Glutamatergic neuron (in vitro differentiated cells): ENCODE data around the gene GABBR1. TPM values are rescaled to one million over a fixed set of nuclear protein-coding genes. Genes with fewer than 3 reads are reported as not detected.

ENCODE experiments used
- DNase-seq: peaks from one replicate; pipeline ENCODE4 v3.0.0; 2022
- H3K27ac Mint-ChIP-seq: one replicate; pipeline ENCODE4 v1.8.0; 2020; ENCODE audit warnings: mild to moderate bottlenecking, mixed read lengths, inconsistent platforms; ENCODE audit not compliant: unreplicated experiment
- H3K27me3 Mint-ChIP-seq: one replicate; pipeline ENCODE4 v1.8.0; 2020; ENCODE audit warnings: mild to moderate bottlenecking, moderate library complexity, mixed read lengths, inconsistent platforms; ENCODE audit not compliant: unreplicated experiment
- H3K36me3 Mint-ChIP-seq: one replicate; pipeline ENCODE4 v1.8.0; 2020; ENCODE audit warnings: mild to moderate bottlenecking, mixed read lengths, inconsistent platforms; ENCODE audit not compliant: unreplicated experiment
- H3K4me1 Mint-ChIP-seq: one replicate; pipeline ENCODE4 v1.8.0; 2020; ENCODE audit warnings: mild to moderate bottlenecking, low read depth, mixed read lengths, inconsistent platforms; ENCODE audit not compliant: unreplicated experiment
- H3K4me3 Mint-ChIP-seq: one replicate; pipeline ENCODE4 v1.8.0; 2020; ENCODE audit warnings: mild to moderate bottlenecking, mixed read lengths, inconsistent platforms; ENCODE audit not compliant: unreplicated experiment
- H3K9me3 Mint-ChIP-seq: one replicate; pipeline ENCODE4 v1.8.0; 2020; ENCODE audit warnings: mild to moderate bottlenecking, moderate library complexity, mixed read lengths, inconsistent platforms; ENCODE audit not compliant: unreplicated experiment
- total RNA-seq: library from RNA; stranded (reverse); fragmentation: NEBNext Ultra II Directional; extraction: Animal tissue kit (Norgen Biotek cat#: 25700); gene quantifications from one replicate; pipeline ENCODE4 v1.2.1, GENCODE V29; 2021; ENCODE audit not compliant: unreplicated experiment
- TF ChIP-seq, protein P1 (sequence below): fragments of 200-600 bp; sonication (generic); IDR thresholded peaks from one replicate; pipeline ENCODE4 v1.5.0; 2021; ENCODE audit not compliant: partially characterized antibody, unreplicated experiment

GABBR1 gene
- total RNA-seq, 1 donor from 2014 or later = 158 TPM

DNA sequence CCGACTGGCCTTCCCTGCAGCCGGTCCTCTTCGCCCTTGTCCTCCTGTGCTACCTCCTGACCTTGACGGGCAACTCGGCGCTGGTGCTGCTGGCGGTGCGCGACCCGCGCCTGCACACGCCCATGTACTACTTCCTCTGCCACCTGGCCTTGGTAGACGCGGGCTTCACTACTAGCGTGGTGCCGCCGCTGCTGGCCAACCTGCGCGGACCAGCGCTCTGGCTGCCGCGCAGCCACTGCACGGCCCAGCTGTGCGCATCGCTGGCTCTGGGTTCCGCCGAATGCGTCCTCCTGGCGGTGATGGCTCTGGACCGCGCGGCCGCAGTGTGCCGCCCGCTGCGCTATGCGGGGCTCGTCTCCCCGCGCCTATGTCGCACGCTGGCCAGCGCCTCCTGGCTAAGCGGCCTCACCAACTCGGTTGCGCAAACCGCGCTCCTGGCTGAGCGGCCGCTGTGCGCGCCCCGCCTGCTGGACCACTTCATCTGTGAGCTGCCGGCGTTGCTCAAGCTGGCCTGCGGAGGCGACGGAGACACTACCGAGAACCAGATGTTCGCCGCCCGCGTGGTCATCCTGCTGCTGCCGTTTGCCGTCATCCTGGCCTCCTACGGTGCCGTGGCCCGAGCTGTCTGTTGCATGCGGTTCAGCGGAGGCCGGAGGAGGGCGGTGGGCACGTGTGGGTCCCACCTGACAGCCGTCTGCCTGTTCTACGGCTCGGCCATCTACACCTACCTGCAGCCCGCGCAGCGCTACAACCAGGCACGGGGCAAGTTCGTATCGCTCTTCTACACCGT lies 79.5 kb downstream of the GABBR1 start:
- no peak overlapping the region for H3K27ac Mint-ChIP-seq
- H3K9me3 Mint-ChIP-seq = peaks cover 5% of the 10 kb centered on the region
- DNase-seq = peak; percentile 84
- TF ChIP-seq, protein P1, sequence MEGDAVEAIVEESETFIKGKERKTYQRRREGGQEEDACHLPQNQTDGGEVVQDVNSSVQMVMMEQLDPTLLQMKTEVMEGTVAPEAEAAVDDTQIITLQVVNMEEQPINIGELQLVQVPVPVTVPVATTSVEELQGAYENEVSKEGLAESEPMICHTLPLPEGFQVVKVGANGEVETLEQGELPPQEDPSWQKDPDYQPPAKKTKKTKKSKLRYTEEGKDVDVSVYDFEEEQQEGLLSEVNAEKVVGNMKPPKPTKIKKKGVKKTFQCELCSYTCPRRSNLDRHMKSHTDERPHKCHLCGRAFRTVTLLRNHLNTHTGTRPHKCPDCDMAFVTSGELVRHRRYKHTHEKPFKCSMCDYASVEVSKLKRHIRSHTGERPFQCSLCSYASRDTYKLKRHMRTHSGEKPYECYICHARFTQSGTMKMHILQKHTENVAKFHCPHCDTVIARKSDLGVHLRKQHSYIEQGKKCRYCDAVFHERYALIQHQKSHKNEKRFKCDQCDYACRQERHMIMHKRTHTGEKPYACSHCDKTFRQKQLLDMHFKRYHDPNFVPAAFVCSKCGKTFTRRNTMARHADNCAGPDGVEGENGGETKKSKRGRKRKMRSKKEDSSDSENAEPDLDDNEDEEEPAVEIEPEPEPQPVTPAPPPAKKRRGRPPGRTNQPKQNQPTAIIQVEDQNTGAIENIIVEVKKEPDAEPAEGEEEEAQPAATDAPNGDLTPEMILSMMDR = no peak
- H3K27me3 Mint-ChIP-seq = peaks cover 19% of the 10 kb centered on the region
- H3K36me3 Mint-ChIP-seq = peaks cover 4% of the 10 kb centered on the region
- H3K4me1 Mint-ChIP-seq = no peaks in the 10 kb centered on the region
- H3K4me3 Mint-ChIP-seq = peak overlapping the region; percentile 86

DNA sequence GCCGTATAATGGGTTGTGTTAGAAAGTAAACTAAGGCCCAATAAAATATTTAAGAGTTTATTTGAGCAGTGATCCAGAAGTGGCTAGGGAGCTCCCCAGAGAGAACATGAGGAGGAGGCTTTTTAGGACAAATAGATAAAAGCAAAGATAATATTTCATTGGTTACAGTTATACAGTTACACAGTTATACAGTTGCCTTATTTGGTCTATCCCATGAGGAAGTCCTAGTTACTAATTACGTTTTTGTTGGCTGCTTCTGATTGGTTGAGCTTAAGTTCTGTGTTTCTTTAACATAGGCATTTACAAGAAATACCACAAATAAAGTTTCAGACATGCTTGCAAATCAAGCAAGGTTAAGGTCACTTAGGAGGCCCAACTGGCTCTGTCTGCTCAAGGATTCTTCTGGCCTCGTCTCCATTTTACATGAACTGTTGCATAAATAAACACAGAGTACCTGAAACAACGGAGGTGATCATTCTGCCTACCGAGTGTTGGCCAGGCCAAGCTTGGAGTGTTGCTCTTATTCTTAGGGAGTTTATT lies 80.4 kb downstream of the GABBR1 start:
- H3K27ac Mint-ChIP-seq = no peak overlapping the region
- H3K4me1 Mint-ChIP-seq = no peaks in the 10 kb centered on the region
- TF ChIP-seq, protein P1 = no peak
- peaks cover 4% of the 10 kb centered on the region for H3K36me3 Mint-ChIP-seq
- H3K4me3 Mint-ChIP-seq = peak overlapping the region; percentile 86
- H3K9me3 Mint-ChIP-seq = peaks cover 5% of the 10 kb centered on the region
- peaks cover 19% of the 10 kb centered on the region for H3K27me3 Mint-ChIP-seq
- DNase-seq = no peak

DNA sequence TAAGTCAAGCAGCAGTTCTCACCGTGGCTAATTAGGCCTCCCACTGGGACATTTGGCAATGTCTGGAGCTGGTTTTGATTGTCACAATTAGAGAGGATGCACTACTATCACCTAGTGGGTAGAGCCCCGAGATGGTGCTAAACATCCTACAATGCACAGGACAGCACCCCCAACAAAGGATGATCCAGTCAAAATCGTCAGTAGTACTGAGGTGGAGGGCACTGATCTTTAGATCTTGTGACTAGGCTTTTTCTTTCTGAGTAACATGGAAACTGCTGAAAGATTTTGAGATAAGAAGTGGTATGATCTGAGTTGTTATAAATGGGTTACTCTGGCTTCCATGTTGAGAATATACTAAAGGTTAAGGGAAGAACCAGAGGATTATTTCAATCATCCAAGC lies 85.4 kb downstream of the GABBR1 start:
- TF ChIP-seq, protein P1 = no peak
- Mint-ChIP-seq H3K27ac (no peak overlapping the region), H3K4me3 (no peak overlapping the region), H3K27me3 (no peaks in the 10 kb centered on the region), H3K36me3 (no peaks in the 10 kb centered on the region), H3K4me1 (no peaks in the 10 kb centered on the region), H3K9me3 (no peaks in the 10 kb centered on the region)
- DNase-seq = no peak

DNA sequence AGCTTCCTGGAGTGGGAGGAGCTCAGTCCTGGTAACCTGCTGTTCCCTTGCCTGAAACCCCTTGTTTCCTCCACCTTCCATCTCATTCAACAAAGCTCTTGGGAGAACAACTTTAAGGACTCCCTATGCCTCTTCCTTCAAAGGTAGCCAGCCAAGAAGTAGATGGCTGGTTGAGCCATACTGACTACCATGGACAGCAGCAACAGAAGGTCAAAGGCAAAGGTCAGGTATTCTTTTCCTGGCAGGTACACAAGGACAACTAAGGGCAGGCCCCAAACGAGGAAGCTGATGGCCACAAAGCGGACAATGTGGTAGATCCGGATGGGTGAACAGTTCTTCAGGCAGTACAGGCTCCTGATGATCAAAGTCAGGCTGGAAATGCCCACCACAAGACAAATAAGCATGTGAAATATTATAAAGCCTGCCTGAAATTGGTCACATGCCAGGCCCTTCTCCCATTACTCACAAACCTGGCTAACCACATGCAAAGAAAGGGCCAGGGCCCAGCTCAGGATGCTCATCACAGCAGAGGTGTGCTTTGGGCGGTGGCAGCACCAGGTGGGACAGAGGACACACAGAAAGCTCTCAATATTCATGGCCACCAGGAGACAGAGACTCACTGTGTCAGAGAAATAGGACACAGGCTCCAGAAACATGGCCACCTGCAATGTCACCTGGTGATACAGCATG lies 95.1 kb downstream of the GABBR1 start:
- peaks cover 3% of the 10 kb centered on the region for H3K27me3 Mint-ChIP-seq
- H3K4me1 Mint-ChIP-seq = no peaks in the 10 kb centered on the region
- no peak for DNase-seq
- H3K36me3 Mint-ChIP-seq = no peaks in the 10 kb centered on the region
- H3K4me3 Mint-ChIP-seq = no peak overlapping the region
- no peak overlapping the region for H3K27ac Mint-ChIP-seq
- peaks cover 1% of the 10 kb centered on the region for H3K9me3 Mint-ChIP-seq
- TF ChIP-seq, protein P1 = no peak
